Duodenal mucosa (tissue), 2 donors: ENCODE results near the gene ZC3HAV1.

Experiments used
- H3K27ac ChIP-seq: one replicate; pipeline ENCODE4 v1.7.0; 2013; ENCODE audit warnings: low read depth, low read length
- H3K27me3 ChIP-seq, 2 donors: one replicate each; pipeline ENCODE4 v1.7.0; 2013; ENCODE audit warnings: low read length in 2 of 2, control low read depth in 1 of 2; ENCODE audit not compliant: insufficient read depth in 2 of 2, control insufficient read depth in 1 of 2
- H3K36me3 ChIP-seq, 2 donors: one replicate each; pipeline ENCODE4 v1.7.0; 2013; ENCODE audit warnings: low read length in 2 of 2, control low read depth in 1 of 2; ENCODE audit not compliant: insufficient read depth in 2 of 2, control insufficient read depth in 1 of 2
- H3K4me1 ChIP-seq, 2 donors: one replicate each; pipeline ENCODE4 v1.7.0; 2013; ENCODE audit warnings: low read length in 2 of 2, control low read depth in 1 of 2; ENCODE audit not compliant: insufficient read depth in 2 of 2, control insufficient read depth in 1 of 2
- H3K4me3 ChIP-seq, 2 donors: one replicate each; pipeline ENCODE4 v1.7.0; 2013; ENCODE audit warnings: low read length in 2 of 2, low read depth in 1 of 2
- H3K9ac ChIP-seq, 2 donors: one replicate each; pipeline ENCODE4 v1.7.0; 2013; ENCODE audit warnings: low read length in 2 of 2, low read depth in 1 of 2
- H3K9me3 ChIP-seq, 2 donors: one replicate each; pipeline ENCODE4 v1.7.0; 2013; ENCODE audit warnings: low read length in 2 of 2, control low read depth in 1 of 2; ENCODE audit not compliant: control insufficient read depth in 1 of 2

ZC3HAV1 gene

DNA sequence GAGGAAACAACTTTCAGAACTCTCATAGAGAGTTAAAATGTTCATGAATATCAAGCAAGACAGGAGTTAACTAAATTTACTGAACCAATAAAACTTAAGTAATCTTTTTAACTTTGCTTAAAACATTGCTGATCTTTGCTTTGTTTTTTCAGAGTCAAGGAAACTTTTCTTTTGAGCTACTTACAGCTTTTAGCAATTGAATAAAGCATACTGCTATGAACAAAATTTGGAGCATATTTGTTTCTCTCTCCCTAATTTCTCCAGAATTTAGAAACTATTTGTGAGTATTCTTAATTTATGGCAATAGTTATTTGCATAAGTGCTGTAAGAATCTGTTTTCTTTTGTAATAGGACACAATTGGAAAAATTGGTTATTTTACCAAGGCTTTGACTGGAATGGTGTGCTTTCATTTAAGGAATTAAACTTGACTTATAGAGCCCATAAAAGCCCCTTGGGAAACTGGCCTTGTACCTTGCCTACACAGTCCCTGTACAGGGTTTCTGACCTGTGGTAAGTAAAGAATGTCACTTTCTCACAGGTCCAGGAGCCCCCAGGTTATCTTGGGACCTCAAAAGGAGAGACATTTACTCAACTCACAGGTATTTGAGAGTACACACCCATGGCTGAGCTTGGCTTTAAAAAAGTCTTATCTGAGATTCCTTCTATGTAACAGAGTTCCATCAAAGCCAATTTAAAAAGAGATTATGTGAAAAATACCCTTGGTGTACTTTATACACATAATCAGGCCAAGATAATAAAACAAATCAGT is 105.0 kb downstream of the ZC3HAV1 start:
- Histone ChIP-seq H3K9ac (no peak overlapping the region), H3K4me1 (no peaks in the 10 kb centered on the region)

DNA sequence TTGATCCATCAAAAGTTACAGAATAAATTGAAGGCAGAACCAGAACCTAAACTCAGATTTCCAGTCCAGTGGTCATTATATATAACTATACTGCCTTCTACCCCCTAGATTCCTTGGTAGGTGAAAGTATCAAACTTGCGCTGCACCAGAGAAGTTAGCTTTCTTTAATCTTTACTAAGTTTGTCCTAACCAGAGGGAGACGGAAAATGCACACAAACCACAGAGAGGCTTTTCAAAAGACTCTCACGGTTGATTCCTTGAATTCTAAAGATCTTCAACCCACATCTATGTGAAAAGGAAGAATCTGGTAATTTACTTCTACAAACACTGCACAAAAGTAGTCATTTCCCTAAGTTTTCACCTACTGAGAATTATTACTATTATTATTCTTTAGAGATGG is 110.1 kb downstream of the ZC3HAV1 start:
- H3K9ac ChIP-seq = no peak overlapping the region
- no peaks in the 10 kb centered on the region for H3K36me3 ChIP-seq
- H3K27ac ChIP-seq = no peak overlapping the region
- H3K27me3 ChIP-seq = no peaks in the 10 kb centered on the region
- H3K4me1 ChIP-seq = no peaks in the 10 kb centered on the region
- H3K4me3 ChIP-seq = no peak overlapping the region
- H3K9me3 ChIP-seq = peaks cover 0 to 4% of the 10 kb centered on the region in 2 donors

More for the DNA sequence above, 105.0 kb downstream of the ZC3HAV1 start:
- H3K27ac ChIP-seq = no peak overlapping the region
- H3K36me3 ChIP-seq = no peaks in the 10 kb centered on the region
- no peaks in the 10 kb centered on the region for H3K27me3 ChIP-seq
- peaks cover 0 to 8% of the 10 kb centered on the region in 2 donors for H3K9me3 ChIP-seq
- H3K4me3 ChIP-seq = no peak overlapping the region
